ENCODE measurements around the gene BTBD16. TPM values are rescaled to one million over a fixed set of nuclear protein-coding genes. Genes with fewer than 3 reads are reported as not detected.
A peak's percentile ranks its signal among the peaks of the same experiment; 100 is the strongest.

BTBD16 gene
- total and polyA plus RNA-seq, 4 experiments from 2014 or later = 0.09 TPM; not detected in 3

DNA sequence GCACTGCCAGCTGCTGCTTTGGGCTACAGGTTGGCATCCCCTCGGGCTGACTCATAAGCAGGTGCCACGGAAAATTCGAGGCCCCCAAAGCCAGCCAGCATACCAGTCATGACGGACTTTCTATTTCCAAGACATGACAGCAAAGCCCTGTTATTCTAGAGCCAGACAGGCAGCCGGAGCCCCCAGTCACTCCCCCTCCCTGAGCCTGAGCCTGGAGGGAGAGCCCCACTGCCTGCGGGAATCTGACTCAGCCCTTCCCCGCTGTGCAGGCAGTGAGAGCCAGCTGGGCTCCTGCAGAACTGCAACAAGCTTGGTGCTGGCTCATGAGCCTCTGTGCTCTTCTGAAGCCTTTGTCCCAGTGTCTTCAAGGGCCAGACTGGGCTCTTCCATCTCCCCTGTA is 15.8 kb downstream of the BTBD16 start:
- Histone ChIP-seq H3K36me3 (ENCODE audit: insufficient read depth, low read length) (no peaks in the 10 kb centered on the region), H3K27me3 (ENCODE audit: insufficient read depth, low read length) (no peaks in the 10 kb centered on the region), H3K9me3 (ENCODE audit: control insufficient read depth in 1 of 2, low read length in 2 of 2) (no peaks in the 10 kb centered on the region), H3K4me1 (ENCODE audit: insufficient read depth, low read length) (no peaks in the 10 kb centered on the region), H3K27ac (ENCODE audit: low read depth, low read length) (no peak overlapping the region), H3K4me3 (ENCODE audit: low read length in 2 of 2) (no peak overlapping the region)
- H3K4me3 Mint-ChIP-seq = no peak overlapping the region
- intact Hi-C loops (cut with micrococcal nuclease) = no loop called here
- H3K9me3 Mint-ChIP-seq = no peaks in the 10 kb centered on the region
- ChIA-PET CTCF (ENCODE audit: partially characterized antibody) (interaction anchor here (1.1 to 1.7 kb wide), 3 partner anchors 8 to 19 kb away, joined by 3 to 4 read pairs (median 3); no protein-coding TSS in a partner anchor), POLR2A (ENCODE audit: partially characterized antibody) (no interaction called here)
- H3K4me1 Mint-ChIP-seq = peaks cover 0 to 11% (median 3%) of the 10 kb centered on the region in 4 donors
- no peaks in the 10 kb centered on the region for H3K36me3 Mint-ChIP-seq
- DNase-seq = no peak
- peak overlapping the region in 1 of 7 donors; percentile 75 for H3K27ac Mint-ChIP-seq
- peaks cover 3 to 16% of the 10 kb centered on the region in 2 donors for H3K27me3 Mint-ChIP-seq

DNA sequence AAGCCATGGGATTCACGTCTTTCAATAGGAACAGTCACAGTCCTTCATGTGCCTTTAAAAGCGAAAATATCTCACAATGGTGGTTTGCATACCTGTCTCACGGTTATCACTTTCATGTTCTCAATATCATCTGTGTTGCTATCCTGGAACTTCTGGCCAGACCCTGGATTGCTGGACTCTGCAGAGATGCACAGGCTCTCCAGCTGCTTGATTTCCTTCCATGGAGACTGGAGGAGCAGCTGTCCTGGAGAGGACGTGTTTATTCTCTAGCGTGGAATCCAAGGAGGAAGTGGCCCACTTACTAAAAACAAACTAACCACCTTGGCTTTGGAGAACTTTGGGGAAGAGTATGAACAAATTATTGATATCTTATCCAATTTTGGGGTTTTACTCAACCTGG is 16.5 kb downstream of the BTBD16 start:
- no peak overlapping the region for H3K27ac ChIP-seq (ENCODE audit: low read depth, low read length)
- no peaks in the 10 kb centered on the region for H3K36me3 Mint-ChIP-seq
- no peaks in the 10 kb centered on the region for H3K27me3 ChIP-seq (ENCODE audit: insufficient read depth, low read length)
- H3K9me3 Mint-ChIP-seq = no peaks in the 10 kb centered on the region
- H3K9me3 ChIP-seq (ENCODE audit: control insufficient read depth in 1 of 2, low read length in 2 of 2) = no peaks in the 10 kb centered on the region
- H3K4me1 Mint-ChIP-seq = peaks cover 0 to 11% (median 3%) of the 10 kb centered on the region in 4 donors
- no peak overlapping the region for H3K27ac Mint-ChIP-seq
- H3K4me3 ChIP-seq (ENCODE audit: low read length in 2 of 2) = no peak overlapping the region
- H3K27me3 Mint-ChIP-seq = peaks cover 3 to 10% of the 10 kb centered on the region in 2 donors
- no peak overlapping the region for H3K4me3 Mint-ChIP-seq
- POLR2A ChIA-PET (ENCODE audit: partially characterized antibody) = no interaction called here
- H3K36me3 ChIP-seq (ENCODE audit: insufficient read depth, low read length) = no peaks in the 10 kb centered on the region
- intact Hi-C loops (cut with micrococcal nuclease) = no loop called here
- CTCF ChIA-PET (ENCODE audit: partially characterized antibody) = interaction anchor here (0.8 to 1.7 kb wide), 3 partner anchors 8 to 16 kb away, joined by 3 to 5 read pairs (median 3); no protein-coding TSS in a partner anchor
- DNase-seq = no peak
- H3K4me1 ChIP-seq (ENCODE audit: insufficient read depth, low read length) = no peaks in the 10 kb centered on the region

DNA sequence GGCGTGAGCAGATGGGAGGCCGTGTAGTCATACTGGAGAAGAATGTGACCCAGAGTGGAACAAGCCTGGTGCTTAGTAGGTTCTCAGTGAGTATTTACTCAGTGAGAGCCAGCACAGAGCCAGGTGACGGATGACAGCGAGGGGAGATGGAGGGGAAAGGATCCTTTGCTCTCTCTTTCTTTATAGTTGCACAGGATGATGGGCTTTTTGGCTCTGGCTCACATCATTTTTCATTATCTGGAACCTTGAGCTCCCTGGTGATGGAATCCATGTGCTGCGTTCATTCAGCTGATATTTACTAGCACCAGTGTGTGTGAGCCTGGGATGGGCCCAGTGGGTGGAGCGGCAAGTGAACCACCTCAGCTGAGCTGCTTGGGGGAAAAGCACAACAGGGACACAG is 17.2 kb downstream of the BTBD16 start:
- no peaks in the 10 kb centered on the region for H3K36me3 Mint-ChIP-seq
- Histone ChIP-seq H3K27me3 (ENCODE audit: insufficient read depth, low read length) (no peaks in the 10 kb centered on the region), H3K36me3 (ENCODE audit: insufficient read depth, low read length) (no peaks in the 10 kb centered on the region), H3K9me3 (ENCODE audit: control insufficient read depth in 1 of 2, low read length in 2 of 2) (no peaks in the 10 kb centered on the region), H3K4me3 (ENCODE audit: low read length in 2 of 2) (no peak overlapping the region), H3K27ac (ENCODE audit: low read depth, low read length) (no peak overlapping the region), H3K4me1 (ENCODE audit: insufficient read depth, low read length) (peaks cover 3% of the 10 kb centered on the region)
- DNase-seq = no peak
- H3K9me3 Mint-ChIP-seq = no peaks in the 10 kb centered on the region
- intact Hi-C loops (cut with micrococcal nuclease) = no loop called here
- ChIA-PET POLR2A (ENCODE audit: partially characterized antibody) (no interaction called here), CTCF (ENCODE audit: partially characterized antibody) (interaction anchor here (0.8 to 1.7 kb wide), 3 partner anchors 10 to 20 kb away, joined by 3 to 7 read pairs (median 5); no protein-coding TSS in a partner anchor)
- peaks cover 3 to 5% of the 10 kb centered on the region in 2 donors for H3K27me3 Mint-ChIP-seq
- no peak overlapping the region for H3K27ac Mint-ChIP-seq
- H3K4me3 Mint-ChIP-seq = no peak overlapping the region
- H3K4me1 Mint-ChIP-seq = peaks cover 0 to 17% (median 5%) of the 10 kb centered on the region in 4 donors

DNA sequence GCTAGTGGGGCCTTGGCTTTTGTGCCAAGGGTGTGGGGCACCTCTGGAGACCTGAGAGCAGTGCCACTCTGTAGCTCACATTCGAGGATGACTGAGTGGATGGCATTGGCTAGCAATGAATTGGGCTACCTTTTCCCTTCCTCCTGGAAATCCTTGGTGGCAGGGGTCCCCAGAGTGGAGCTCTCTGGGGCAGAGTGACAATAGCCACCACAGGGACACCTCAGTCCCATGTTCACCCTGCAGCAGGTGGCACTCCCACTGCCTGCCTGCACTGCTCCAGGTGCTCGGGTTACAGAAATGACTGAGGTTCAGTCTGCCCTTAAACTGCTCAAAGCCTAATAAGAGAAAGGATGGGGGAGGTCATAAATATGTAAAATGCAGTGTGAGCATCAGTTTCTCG is 17.8 kb downstream of the BTBD16 start:
- peaks cover 0 to 24% (median 8%) of the 10 kb centered on the region in 4 donors for H3K4me1 Mint-ChIP-seq
- Histone ChIP-seq H3K27ac (ENCODE audit: low read depth, low read length) (no peak overlapping the region), H3K9me3 (ENCODE audit: control insufficient read depth in 1 of 2, low read length in 2 of 2) (no peaks in the 10 kb centered on the region), H3K4me1 (ENCODE audit: insufficient read depth, low read length) (peaks cover 9% of the 10 kb centered on the region), H3K27me3 (ENCODE audit: insufficient read depth, low read length) (no peaks in the 10 kb centered on the region), H3K36me3 (ENCODE audit: insufficient read depth, low read length) (no peaks in the 10 kb centered on the region), H3K4me3 (ENCODE audit: low read length in 2 of 2) (no peak overlapping the region)
- H3K36me3 Mint-ChIP-seq = no peaks in the 10 kb centered on the region
- intact Hi-C loops (cut with micrococcal nuclease) = no loop called here
- H3K4me3 Mint-ChIP-seq = no peak overlapping the region
- peak overlapping the region in 1 of 7 donors; percentile 48 for H3K27ac Mint-ChIP-seq
- H3K9me3 Mint-ChIP-seq = no peaks in the 10 kb centered on the region
- POLR2A ChIA-PET (ENCODE audit: partially characterized antibody) = no interaction called here
- H3K27me3 Mint-ChIP-seq = peaks cover 3 to 5% of the 10 kb centered on the region in 2 donors
- DNase-seq = no peak
- CTCF ChIA-PET (ENCODE audit: partially characterized antibody) = interaction anchor here (1.4 to 1.7 kb wide), 2 partner anchors 10 to 21 kb away, joined by 5 to 7 read pairs; no protein-coding TSS in a partner anchor

- CTCF ChIA-PET (ENCODE audit: partially characterized antibody) = interaction anchor here (1.7 kb wide), 1 partner anchor 9 kb away, joined by 7 read pairs; no protein-coding TSS in a partner anchor
- intact Hi-C loops (cut with micrococcal nuclease) = no loop called here
- no peaks in the 10 kb centered on the region for H3K36me3 Mint-ChIP-seq
These were observed 19.2 kb downstream of the BTBD16 start for GRCh38 chr10:122290334-122290733.

DNA sequence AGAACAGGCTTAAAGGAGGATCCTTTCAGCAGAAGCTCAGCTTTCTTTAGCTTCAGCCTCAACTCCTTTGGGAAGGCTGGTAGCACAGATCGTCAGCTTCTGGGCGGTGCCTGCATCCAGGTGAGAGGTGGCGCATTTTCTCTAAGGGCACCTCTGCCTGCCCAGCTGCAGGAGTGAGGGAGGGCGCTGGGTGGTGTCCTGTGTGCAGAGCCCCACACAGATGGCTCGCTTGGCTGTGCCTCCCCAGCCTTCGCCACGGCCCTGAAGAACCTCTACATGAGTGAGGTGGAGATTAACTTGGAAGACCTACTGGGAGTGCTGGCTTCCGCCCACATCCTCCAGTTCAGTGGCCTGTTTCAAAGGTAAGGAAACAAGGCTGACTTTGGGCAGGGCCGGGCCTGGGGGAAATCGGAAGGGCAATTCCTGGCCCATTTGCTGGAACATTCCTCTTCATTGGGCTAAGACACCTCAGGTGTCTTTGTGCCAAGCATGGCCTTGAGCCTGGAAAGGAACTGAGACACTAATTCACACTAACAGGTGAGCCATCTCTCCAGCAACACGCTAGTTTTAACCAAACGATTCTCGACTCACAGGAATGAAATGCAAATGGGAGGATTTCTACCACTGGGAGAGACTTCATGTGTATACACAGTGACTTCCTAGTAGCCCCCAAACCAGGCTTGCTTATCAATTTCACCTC is 19.9 kb downstream of the BTBD16 start:
- ChIA-PET CTCF (ENCODE audit: partially characterized antibody) (interaction anchor here (1.7 kb wide), 1 partner anchor 8 kb away, joined by 7 read pairs; no protein-coding TSS in a partner anchor), POLR2A (ENCODE audit: partially characterized antibody) (no interaction called here)
- Mint-ChIP-seq H3K27me3 (peaks cover 3 to 5% of the 10 kb centered on the region in 2 donors), H3K4me3 (no peak overlapping the region), H3K4me1 (peaks cover 8 to 42% (median 19%) of the 10 kb centered on the region in 4 donors), H3K27ac (no peak overlapping the region), H3K9me3 (no peaks in the 10 kb centered on the region), H3K36me3 (no peaks in the 10 kb centered on the region)
- peaks cover 25% of the 10 kb centered on the region for H3K4me1 ChIP-seq (ENCODE audit: insufficient read depth, low read length)
- no peak overlapping the region for H3K27ac ChIP-seq (ENCODE audit: low read depth, low read length)
- H3K9me3 ChIP-seq (ENCODE audit: control insufficient read depth in 1 of 2, low read length in 2 of 2) = no peaks in the 10 kb centered on the region
- H3K36me3 ChIP-seq (ENCODE audit: insufficient read depth, low read length) = no peaks in the 10 kb centered on the region
- DNase-seq = no peak
- H3K4me3 ChIP-seq (ENCODE audit: low read length in 2 of 2) = no peak overlapping the region
- H3K27me3 ChIP-seq (ENCODE audit: insufficient read depth, low read length) = no peaks in the 10 kb centered on the region
- intact Hi-C loops (cut with micrococcal nuclease) = no loop called here

More at GRCh38 chr10:122290334-122290733, 19.2 kb downstream of the BTBD16 start:
- no peak for DNase-seq
- H3K36me3 ChIP-seq (ENCODE audit: insufficient read depth, low read length) = no peaks in the 10 kb centered on the region
- Mint-ChIP-seq H3K4me3 (no peak overlapping the region), H3K4me1 (peaks cover 6 to 36% (median 17%) of the 10 kb centered on the region in 4 donors), H3K27me3 (peaks cover 3 to 5% of the 10 kb centered on the region in 2 donors), H3K9me3 (no peaks in the 10 kb centered on the region), H3K27ac (peak overlapping the region in 1 of 7 donors; percentile 20)
- H3K27me3 ChIP-seq (ENCODE audit: insufficient read depth, low read length) = no peaks in the 10 kb centered on the region
- peaks cover 24% of the 10 kb centered on the region for H3K4me1 ChIP-seq (ENCODE audit: insufficient read depth, low read length)
- H3K27ac ChIP-seq (ENCODE audit: low read depth, low read length) = no peak overlapping the region
- POLR2A ChIA-PET (ENCODE audit: partially characterized antibody) = no interaction called here
- no peak overlapping the region for H3K4me3 ChIP-seq (ENCODE audit: low read length in 2 of 2)
- H3K9me3 ChIP-seq (ENCODE audit: control insufficient read depth in 1 of 2, low read length in 2 of 2) = no peaks in the 10 kb centered on the region

DNA sequence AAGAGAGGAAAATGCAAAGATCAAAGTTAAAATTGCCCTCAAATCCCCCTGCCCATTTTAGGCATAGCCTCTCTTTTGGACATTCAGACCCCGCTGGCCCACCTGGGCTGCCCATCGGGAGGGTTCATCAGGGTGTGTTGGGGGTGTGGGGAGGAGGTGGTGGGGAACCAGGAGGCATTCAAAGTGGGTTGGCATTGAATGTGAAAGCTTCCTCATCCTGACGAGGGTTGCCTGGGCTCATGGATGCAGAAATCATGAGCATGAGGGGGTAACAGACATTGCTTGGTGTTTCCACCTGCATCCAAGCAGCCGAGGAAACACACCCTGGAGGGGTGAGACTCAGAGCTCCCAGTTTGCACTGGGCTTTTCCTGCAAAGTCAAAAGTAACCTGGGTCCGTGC is 20.6 kb downstream of the BTBD16 start:
- CTCF ChIA-PET (ENCODE audit: partially characterized antibody) = no interaction called here
- Histone ChIP-seq H3K27me3 (ENCODE audit: insufficient read depth, low read length) (no peaks in the 10 kb centered on the region), H3K27ac (ENCODE audit: low read depth, low read length) (no peak overlapping the region), H3K36me3 (ENCODE audit: insufficient read depth, low read length) (no peaks in the 10 kb centered on the region), H3K4me1 (ENCODE audit: insufficient read depth, low read length) (peaks cover 25% of the 10 kb centered on the region), H3K4me3 (ENCODE audit: low read length in 2 of 2) (no peak overlapping the region), H3K9me3 (ENCODE audit: control insufficient read depth in 1 of 2, low read length in 2 of 2) (no peaks in the 10 kb centered on the region)
- no peaks in the 10 kb centered on the region for H3K9me3 Mint-ChIP-seq
- no peak overlapping the region for H3K27ac Mint-ChIP-seq
- intact Hi-C loops (cut with micrococcal nuclease) = no loop called here
- no peak for DNase-seq
- POLR2A ChIA-PET (ENCODE audit: partially characterized antibody) = no interaction called here
- H3K36me3 Mint-ChIP-seq = no peaks in the 10 kb centered on the region
- peaks cover 8 to 43% (median 19%) of the 10 kb centered on the region in 4 donors for H3K4me1 Mint-ChIP-seq
- H3K4me3 Mint-ChIP-seq = no peak overlapping the region
- H3K27me3 Mint-ChIP-seq = peaks cover 2 to 3% of the 10 kb centered on the region in 2 donors
